CD4-positive, alpha-beta T cell treated with Interferon alpha-2 for 1 hour (primary cell): Measurements from ENCODE around the gene MPL.

Experiments used
- DNase-seq, 2 donors: peaks; one replicate each; pipeline ENCODE4 v3.0.0-alpha.2; 2020 to 2022

MPL gene

DNA sequence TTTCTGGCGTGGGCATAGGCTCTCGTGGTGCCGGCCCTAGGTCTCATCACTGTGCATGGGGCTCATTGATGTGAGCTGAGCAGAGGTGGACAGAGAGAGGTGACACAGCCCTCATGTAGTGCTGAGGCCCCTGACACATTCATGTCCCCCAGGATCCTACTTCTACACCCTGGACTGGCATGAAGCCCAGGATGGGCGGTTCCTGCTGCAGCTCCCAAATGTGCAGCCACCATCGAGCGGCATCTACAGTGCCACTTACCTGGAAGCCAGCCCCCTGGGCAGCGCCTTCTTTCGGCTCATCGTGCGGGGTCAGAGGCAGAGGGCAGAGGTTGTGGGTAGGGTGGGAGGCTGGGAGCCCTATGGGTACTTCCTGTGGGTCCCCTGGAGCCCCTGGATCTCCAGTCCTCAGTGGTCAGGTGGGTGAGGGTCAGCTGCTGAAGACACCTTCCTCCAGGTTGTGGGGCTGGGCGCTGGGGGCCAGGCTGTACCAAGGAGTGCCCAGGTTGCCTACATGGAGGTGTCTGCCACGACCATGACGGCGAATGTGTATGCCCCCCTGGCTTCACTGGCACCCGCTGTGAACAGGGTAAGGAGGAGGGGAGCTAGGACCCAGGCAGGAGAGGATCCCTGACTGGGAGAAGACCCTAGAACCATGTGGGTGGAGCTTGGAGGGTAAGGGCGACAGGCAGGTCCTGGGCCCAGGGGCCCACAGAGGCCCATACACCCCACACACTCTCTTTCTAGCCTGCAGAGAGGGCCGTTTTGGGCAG, 30.7 kb upstream of the MPL start:
- DNase-seq = no peak

DNA sequence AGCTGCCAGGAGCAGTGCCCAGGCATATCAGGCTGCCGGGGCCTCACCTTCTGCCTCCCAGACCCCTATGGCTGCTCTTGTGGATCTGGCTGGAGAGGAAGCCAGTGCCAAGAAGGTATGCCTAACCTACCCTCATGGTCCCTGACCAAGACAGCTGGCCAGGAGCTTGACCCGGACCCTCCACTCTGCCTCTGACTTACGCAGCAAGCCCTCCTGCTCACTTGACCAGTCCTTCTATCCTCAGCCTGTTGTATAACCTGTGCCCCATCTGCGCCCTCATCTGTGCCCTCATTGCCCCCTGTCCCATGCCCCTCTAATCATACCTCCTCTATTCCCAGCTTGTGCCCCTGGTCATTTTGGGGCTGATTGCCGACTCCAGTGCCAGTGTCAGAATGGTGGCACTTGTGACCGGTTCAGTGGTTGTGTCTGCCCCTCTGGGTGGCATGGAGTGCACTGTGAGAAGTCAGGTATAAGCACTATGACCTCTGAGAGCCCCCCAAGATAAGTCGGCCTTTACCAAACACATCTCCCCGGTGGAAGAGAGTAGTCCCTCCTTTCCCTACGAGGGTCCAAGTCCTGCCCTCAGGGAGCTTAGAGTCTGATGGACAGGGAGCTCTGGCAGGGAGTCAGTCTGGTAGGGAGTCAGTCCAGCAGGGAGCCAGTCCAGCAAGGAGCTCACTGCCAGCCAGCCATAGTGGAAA, 30.0 kb upstream of the MPL start:
- DNase-seq = no peak

DNA sequence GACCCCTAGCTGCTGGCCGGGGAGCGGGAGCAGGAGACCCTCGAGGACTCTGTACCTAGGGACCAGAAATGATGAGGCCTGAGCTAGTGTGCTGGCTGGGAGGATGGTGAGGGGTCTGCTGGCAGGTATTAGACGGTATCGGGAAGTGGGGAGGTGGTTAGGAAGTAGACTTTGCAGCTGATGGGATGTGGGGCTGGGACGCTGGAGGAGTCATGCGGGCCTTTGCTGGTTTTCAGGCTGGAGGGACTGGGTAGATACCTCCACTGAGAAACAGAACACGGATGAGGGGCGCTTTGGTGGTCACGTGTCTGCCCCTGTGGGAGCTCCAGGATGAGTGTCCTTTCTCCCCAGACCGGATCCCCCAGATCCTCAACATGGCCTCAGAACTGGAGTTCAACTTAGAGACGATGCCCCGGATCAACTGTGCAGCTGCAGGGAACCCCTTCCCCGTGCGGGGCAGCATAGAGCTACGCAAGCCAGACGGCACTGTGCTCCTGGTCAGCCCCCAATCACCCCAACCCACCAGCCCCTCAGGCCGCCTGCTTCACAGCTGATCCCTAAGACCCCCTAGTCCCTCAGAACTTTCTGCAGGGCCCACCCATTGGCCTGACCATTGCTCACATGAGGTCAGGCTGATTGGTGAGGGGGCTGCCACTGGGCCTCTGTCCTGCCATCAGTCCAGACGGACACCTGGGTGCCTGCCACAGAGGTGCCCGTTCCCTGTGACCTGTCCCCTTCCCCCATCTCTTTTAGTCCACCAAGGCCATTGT, 28.8 kb upstream of the MPL start:
- no peak for DNase-seq

GRCh38 chr1:43309405-43310025, 28.1 kb upstream of the MPL start:
- DNase-seq = no peak

DNA sequence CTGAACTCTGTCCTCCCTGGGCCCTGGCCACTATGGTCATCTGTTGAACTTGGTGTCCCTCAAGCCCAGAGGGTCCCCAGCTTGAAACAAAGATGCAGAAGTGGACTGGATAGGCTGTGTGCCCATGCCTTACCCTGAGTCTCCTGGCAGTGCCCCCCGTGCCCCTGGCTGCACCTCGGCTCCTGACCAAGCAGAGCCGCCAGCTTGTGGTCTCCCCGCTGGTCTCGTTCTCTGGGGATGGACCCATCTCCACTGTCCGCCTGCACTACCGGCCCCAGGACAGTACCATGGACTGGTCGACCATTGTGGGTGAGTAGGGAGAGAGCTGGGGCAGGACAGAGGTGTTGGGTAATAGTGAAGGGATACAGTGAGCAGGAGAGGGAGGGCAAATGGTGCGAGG, 26.1 kb upstream of the MPL start:
- DNase-seq = no peak

- no peak for DNase-seq
Observed at GRCh38 chr1:43312212-43312623, 25.4 kb upstream of the MPL start.

DNA sequence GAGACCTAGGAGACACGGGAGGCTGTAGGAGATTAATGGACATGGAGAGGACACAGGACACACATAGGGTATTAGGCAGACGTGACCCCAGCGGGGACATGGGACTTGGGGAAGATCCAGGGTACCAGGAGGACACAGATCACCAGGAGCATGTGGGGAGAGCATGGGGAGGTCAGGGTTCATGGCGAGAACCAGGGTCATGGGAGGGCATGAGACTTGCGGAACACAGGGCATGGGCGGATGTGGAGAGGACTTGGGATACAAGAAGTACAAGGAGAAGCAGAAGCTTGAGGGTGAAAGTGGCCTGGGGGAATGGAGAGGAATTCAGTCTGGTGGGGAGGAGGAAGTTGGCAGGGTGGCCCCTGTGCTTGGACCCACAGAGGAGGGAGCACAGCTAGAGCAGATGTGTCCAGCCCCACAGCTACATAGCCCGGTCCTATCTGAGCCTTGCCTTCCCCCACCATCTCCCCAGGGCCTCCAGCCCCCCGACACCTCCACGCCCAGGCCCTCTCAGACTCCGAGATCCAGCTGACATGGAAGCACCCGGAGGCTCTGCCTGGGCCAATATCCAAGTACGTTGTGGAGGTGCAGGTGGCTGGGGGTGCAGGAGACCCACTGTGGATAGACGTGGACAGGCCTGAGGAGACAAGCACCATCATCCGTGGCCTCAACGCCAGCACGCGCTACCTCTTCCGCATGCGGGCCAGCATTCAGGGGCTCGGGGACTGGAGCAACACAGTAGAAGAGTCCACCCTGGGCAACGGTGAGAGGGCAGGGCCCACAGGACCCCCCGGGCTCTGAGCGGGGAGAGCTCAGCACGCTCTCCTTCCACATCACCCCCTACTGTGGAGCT, 24.7 kb upstream of the MPL start:
- DNase-seq = no peak

- DNase-seq = no peak
Observed at GRCh38 chr1:43313771-43314170, 23.8 kb upstream of the MPL start.

DNA sequence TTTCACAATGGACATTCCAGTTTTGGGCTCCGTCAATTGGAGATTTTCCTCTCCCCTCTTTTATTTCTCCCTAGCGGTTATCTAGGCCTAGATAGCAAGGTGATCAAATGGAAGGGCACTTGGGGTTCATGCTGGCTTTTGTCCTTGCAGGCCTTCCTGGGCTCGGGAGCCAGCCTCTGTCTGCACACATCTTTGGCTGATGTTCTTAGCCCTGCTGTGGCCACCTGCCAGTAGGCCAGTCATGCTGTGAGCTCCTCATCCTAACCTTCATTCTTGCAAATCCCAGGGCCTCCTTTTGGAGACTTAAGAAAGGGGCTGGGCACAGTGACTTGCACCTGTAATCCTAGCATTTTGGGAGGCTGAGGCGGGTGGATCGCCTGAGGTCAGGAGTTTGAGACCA, 23.4 kb upstream of the MPL start:
- no peak for DNase-seq

DNA sequence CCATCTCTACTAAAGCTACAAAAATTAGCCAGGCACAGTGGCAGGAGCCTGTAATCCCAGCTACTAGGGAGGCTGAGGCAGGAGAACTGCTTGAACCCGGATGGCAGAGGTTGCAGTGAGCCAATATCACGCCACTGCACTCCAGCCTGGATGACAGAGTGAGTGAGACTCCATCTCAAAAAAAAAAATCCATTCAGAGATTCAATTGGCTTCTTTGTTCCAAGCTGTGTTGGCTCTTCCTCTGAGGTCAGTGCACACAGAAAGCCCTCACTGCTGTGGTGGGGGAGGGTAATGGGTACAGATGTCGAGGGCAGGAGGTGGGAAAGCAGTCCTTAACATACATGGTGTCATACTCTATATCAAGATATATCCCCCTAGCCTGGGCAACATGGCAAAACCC, 22.1 kb upstream of the MPL start:
- no peak for DNase-seq

- no peak for DNase-seq
Observed at GRCh38 chr1:43315963-43316737, 21.5 kb upstream of the MPL start.

DNA sequence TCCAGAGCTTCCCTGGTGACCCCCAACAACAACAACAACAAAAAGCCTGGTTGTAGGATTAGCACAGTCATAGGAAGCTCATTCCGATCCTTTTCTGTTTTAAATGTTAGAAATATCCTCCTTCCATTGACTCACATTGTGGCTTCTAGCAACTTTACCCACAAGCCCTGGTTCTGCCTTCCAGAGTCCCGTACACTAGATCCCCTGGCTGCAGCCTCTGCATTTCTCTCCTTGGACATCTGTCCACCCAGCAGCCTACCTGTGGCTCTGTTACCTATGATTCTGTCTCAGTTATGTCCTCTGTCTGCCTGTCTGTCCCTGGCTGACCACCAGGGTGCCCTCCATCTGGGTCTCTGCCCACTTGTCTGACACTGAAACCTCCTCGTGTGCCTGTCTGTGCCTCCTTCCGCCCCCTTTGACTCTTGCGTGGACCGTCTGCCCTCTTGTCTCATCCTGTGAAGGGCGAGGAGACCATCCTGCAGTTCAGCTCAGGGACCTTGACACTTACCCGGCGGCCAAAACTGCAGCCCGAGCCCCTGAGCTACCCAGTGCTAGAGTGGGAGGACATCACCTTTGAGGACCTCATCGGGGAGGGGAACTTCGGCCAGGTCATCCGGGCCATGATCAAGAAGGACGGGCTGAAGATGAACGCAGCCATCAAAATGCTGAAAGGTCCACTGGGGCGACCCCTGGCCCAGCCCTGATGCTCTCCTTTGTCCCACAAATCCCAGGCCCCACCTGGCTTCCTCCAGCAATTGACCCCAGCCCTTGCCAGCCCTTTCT, 20.7 kb upstream of the MPL start:
- DNase-seq = no peak

- no peak for DNase-seq
Observed at GRCh38 chr1:43317817-43318471, 19.7 kb upstream of the MPL start.

DNA sequence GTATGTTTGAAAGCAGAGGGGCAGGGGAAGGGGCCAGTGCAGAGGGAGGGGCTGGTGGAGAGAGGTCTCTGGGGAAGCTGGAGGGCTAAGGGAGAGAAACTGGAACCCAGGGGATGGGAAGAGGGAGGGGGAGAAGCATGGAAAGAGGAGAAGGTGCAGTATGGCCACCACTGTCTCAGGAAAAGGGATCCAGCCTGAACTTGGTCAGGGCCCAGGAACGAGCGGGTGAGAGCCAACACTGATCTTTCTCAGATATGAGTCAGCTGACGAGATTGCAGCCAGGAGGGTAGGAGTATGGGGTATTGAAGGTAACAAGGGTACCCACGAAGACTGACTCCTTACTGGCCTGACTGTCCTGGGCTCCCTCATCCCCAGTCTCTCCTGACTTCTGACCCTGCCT, 18.8 kb upstream of the MPL start:
- DNase-seq = no peak

- DNase-seq = no peak
Observed at GRCh38 chr1:43319288-43319687, 18.3 kb upstream of the MPL start.

DNA sequence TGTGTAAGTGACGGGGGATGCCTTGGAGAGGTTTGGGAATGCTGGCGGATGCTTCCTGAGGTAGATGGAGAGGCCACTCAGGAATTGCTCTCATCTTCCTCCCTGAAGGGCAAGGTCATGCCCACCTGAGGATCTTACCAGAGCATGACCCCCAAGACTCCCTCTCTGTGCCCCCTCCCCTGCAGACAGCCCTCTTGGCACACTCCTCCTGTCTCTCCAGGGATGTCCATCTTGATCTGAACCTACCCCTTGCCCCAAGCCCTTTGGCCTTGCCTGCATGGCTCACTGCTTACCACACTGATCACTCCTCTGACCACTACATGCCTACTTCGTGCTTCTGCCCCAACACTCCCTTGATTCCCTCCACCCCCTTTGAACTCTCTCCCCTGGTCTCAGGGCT, 17.9 kb upstream of the MPL start:
- no peak for DNase-seq

- no peak for DNase-seq
Observed at GRCh38 chr1:43321331-43321891, 16.2 kb upstream of the MPL start.

DNA sequence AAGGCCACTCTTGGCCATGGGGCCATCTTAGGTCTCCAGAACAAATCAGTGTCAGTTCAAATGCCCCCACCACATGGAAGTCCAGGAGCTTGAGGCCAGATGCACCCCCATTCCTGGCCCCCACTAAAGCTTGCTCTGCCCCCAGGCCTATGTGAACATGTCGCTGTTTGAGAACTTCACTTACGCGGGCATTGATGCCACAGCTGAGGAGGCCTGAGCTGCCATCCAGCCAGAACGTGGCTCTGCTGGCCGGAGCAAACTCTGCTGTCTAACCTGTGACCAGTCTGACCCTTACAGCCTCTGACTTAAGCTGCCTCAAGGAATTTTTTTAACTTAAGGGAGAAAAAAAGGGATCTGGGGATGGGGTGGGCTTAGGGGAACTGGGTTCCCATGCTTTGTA, 15.1 kb upstream of the MPL start:
- DNase-seq = no peak

DNA sequence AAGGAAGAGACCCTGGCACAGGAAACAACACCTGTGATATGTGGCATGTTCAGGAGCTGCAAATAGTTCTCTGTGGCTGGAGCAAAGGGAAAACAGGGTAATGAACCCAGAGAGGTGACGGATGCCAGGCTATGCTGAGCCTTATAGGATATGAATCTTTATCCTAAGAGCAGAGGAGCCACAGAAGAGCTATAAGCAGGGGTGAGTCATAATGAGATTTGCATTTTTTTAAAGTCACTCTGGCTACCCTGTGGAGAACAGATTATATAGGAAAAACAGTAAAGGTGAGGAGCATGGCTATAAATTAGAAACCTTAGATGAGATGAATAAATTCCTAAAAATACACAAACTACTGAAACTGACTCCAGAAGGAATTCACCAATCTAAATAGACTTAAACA, 12.8 kb upstream of the MPL start:
- DNase-seq = no peak

- DNase-seq = no peak
Observed at GRCh38 chr1:43325381-43325780, 12.2 kb upstream of the MPL start.
